HG03103 (cell line): ENCODE results near the gene CACNA1G.

Experiments
- ATAC-seq: cut with Tn5 transposase; IDR thresholded peaks from one replicate; pipeline ENCODE4 v1.9.1; 2021; ENCODE audit warnings: low read depth; ENCODE audit not compliant: unreplicated experiment

CACNA1G gene

GRCh38 chr17:50533185-50533584, 27.3 kb upstream of the CACNA1G start:
- no peak for ATAC-seq

GRCh38 chr17:50533720-50534148, 26.8 kb upstream of the CACNA1G start:
- ATAC-seq, result no peak

- ATAC-seq, result no peak
Measured at GRCh38 chr17:50534222-50534978, 26.1 kb upstream of the CACNA1G start.

- no peak for ATAC-seq
Measured at GRCh38 chr17:50534979-50535326, 25.6 kb upstream of the CACNA1G start.

GRCh38 chr17:50535407-50535806, 25.1 kb upstream of the CACNA1G start:
- no peak for ATAC-seq

- no peak for ATAC-seq
Measured at GRCh38 chr17:50536683-50537646, 23.6 kb upstream of the CACNA1G start.

GRCh38 chr17:50537721-50538548, 22.6 kb upstream of the CACNA1G start:
- ATAC-seq, result no peak

GRCh38 chr17:50538549-50539410, 21.7 kb upstream of the CACNA1G start:
- ATAC-seq, result no peak

- no peak for ATAC-seq
Measured at GRCh38 chr17:50539762-50540559, 20.6 kb upstream of the CACNA1G start.

GRCh38 chr17:50540560-50541401, 19.7 kb upstream of the CACNA1G start:
- no peak for ATAC-seq

- no peak for ATAC-seq
Measured at GRCh38 chr17:50541402-50541715, 19.2 kb upstream of the CACNA1G start.

GRCh38 chr17:50541716-50542688, 18.5 kb upstream of the CACNA1G start:
- ATAC-seq, result peak; percentile 51

- ATAC-seq, result no peak
Measured at GRCh38 chr17:50542795-50543774, 17.4 kb upstream of the CACNA1G start.

- ATAC-seq, result no peak
Measured at GRCh38 chr17:50544516-50544915, 16.0 kb upstream of the CACNA1G start.

GRCh38 chr17:50545311-50545710, 15.2 kb upstream of the CACNA1G start:
- no peak for ATAC-seq

- ATAC-seq, result no peak
Measured at GRCh38 chr17:50546701-50547034, 13.8 kb upstream of the CACNA1G start.
